Measurements from ENCODE around the gene HMOX2. TPM values are rescaled to one million over a fixed set of nuclear protein-coding genes. Genes with fewer than 3 reads are reported as not detected.

The HMOX2 gene
- total and polyA plus RNA-seq, 2 experiments from 2014 or later, result 68.8 to 108 TPM

DNA sequence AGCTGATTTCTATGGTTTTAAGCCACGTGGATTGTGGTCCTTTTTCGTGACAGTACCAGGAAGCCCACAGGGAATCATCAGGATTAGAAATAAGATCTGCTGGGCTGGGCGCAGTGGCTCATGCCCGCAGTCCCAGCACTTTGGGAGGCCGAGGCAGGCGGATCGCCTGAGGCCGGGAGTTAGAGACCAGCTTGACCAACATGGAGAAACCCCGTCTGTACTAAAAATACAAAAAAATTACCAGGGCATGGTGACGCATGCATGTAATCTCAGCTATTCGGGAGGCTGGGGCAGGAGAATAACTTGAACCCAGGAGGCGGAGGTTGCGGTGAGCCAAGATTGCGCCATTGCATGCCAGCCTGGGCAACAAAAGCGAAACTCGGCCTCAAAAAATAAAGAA lies 8.3 kb upstream of the HMOX2 start:
- no peaks in the 10 kb centered on the region for H3K27me3 ChIP-seq
- H3K27ac ChIP-seq, result no peak overlapping the region
- no peaks in the 10 kb centered on the region for H3K9me3 ChIP-seq (ENCODE audit: low read depth)
- TF ChIP-seq EZH2phosphoT487 (IDR thresholded peaks at IDR 0.05; ENCODE audit: low read depth, severe bottlenecking, unreplicated experiment), result no peak
- no peaks in the 10 kb centered on the region for H3K9me2 ChIP-seq (replicated peaks; ENCODE audit: insufficient read depth)
- no peaks in the 10 kb centered on the region for H4K20me1 ChIP-seq (ENCODE audit: insufficient read depth, poor library complexity, severe bottlenecking)
- no peak overlapping the region for H2AFZ ChIP-seq
- WGBS (ENCODE audit: low lambda C conversion rate, missing lambda C conversion rate), result 97% methylated on average over 16 of the region's 16 CpGs
- H3K4me1 ChIP-seq (ENCODE audit: insufficient read depth), result no peaks in the 10 kb centered on the region
- DNase-seq (ENCODE audit: low spot score), result no peak
- H3K4me3 ChIP-seq, result no peak overlapping the region
- no peaks in the 10 kb centered on the region for H3K79me2 ChIP-seq
- H3K36me3 ChIP-seq (replicated peaks; ENCODE audit: insufficient read depth, low read depth), result no peaks in the 10 kb centered on the region
- H3K4me2 ChIP-seq, result no peak overlapping the region

DNA sequence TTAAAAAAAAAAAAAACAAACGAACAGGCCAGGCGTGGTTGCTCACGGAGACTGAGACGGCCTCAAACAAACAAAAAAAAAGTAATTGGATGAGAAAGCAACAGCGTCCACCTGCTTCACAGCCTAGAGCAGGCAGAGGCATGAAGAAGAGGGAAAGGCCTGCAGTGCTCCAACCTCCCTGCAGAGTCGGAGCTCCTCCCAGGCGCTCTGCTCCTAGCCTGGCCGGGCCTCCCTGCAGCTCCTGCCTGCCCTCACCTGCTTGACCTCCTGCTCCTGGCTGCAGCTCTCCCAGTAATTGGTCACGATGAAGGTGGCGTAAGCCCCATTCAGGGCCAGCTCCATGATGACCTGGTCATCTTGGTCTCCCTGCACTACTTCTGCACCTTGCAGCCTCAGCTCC lies 7.2 kb upstream of the HMOX2 start:
- TF ChIP-seq, protein P1, sequence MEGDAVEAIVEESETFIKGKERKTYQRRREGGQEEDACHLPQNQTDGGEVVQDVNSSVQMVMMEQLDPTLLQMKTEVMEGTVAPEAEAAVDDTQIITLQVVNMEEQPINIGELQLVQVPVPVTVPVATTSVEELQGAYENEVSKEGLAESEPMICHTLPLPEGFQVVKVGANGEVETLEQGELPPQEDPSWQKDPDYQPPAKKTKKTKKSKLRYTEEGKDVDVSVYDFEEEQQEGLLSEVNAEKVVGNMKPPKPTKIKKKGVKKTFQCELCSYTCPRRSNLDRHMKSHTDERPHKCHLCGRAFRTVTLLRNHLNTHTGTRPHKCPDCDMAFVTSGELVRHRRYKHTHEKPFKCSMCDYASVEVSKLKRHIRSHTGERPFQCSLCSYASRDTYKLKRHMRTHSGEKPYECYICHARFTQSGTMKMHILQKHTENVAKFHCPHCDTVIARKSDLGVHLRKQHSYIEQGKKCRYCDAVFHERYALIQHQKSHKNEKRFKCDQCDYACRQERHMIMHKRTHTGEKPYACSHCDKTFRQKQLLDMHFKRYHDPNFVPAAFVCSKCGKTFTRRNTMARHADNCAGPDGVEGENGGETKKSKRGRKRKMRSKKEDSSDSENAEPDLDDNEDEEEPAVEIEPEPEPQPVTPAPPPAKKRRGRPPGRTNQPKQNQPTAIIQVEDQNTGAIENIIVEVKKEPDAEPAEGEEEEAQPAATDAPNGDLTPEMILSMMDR (IDR thresholded peaks at IDR 0.05; ENCODE audit: poor library complexity), result no peak
- no peak for TF ChIP-seq EZH2 (IDR thresholded peaks at IDR 0.05; ENCODE audit: borderline replicate concordance)
- TF ChIP-seq EZH2phosphoT487 (IDR thresholded peaks at IDR 0.05; ENCODE audit: low read depth, severe bottlenecking, unreplicated experiment), result no peak
- H3K36me3 ChIP-seq (replicated peaks; ENCODE audit: insufficient read depth, low read depth), result no peaks in the 10 kb centered on the region
- WGBS (ENCODE audit: low lambda C conversion rate, missing lambda C conversion rate), result 95% methylated on average over 10 of the region's 10 CpGs

DNA sequence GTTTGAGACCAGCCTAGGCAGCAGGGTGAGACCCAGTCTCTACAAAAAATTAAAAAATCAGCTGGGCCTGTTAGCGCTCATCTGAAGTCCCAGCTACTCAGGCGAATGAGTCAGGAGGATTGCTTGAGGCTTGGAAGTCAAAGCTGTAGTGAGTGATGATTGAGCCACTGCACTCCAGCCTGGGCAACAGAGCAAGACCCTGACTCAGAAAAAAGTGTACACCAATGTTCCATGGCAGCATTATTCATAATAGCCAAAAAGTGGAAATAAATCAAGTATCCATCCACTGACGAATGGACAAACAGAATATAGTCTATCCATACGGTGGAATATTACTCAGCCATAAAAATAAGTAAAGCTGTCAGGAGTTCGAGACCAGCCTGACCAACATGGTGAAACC lies 4.3 kb upstream of the HMOX2 start:
- H2AFZ ChIP-seq, result no peak overlapping the region
- no peak overlapping the region for H3K27ac ChIP-seq
- no peaks in the 10 kb centered on the region for H3K9me2 ChIP-seq (replicated peaks; ENCODE audit: insufficient read depth)
- no peaks in the 10 kb centered on the region for H3K4me1 ChIP-seq (ENCODE audit: insufficient read depth)
- no peaks in the 10 kb centered on the region for H3K27me3 ChIP-seq
- no peaks in the 10 kb centered on the region for H3K36me3 ChIP-seq (replicated peaks; ENCODE audit: insufficient read depth, low read depth)
- DNase-seq (ENCODE audit: low spot score), result no peak
- no peak overlapping the region for H3K4me3 ChIP-seq
- H4K20me1 ChIP-seq (ENCODE audit: insufficient read depth, poor library complexity, severe bottlenecking), result no peaks in the 10 kb centered on the region
- no peak overlapping the region for H3K4me2 ChIP-seq
- H3K9me3 ChIP-seq (ENCODE audit: low read depth), result no peaks in the 10 kb centered on the region
- WGBS (ENCODE audit: low lambda C conversion rate, missing lambda C conversion rate), result 97% methylated on average over 5 of the region's 5 CpGs
- TF ChIP-seq, protein P1 (IDR thresholded peaks at IDR 0.05; ENCODE audit: poor library complexity), result no peak
- TF ChIP-seq EZH2 (IDR thresholded peaks at IDR 0.05; ENCODE audit: borderline replicate concordance), result no peak
- TF ChIP-seq EZH2phosphoT487 (IDR thresholded peaks at IDR 0.05; ENCODE audit: low read depth, severe bottlenecking, unreplicated experiment), result no peak
- peaks cover 15% of the 10 kb centered on the region for H3K79me2 ChIP-seq

More for the DNA sequence above, 7.2 kb upstream of the HMOX2 start:
- H3K4me1 ChIP-seq (ENCODE audit: insufficient read depth), result no peaks in the 10 kb centered on the region
- H3K79me2 ChIP-seq, result peaks cover 6% of the 10 kb centered on the region
- no peaks in the 10 kb centered on the region for H3K9me2 ChIP-seq (replicated peaks; ENCODE audit: insufficient read depth)
- no peak for DNase-seq (ENCODE audit: low spot score)
- H3K9me3 ChIP-seq (ENCODE audit: low read depth), result no peaks in the 10 kb centered on the region
- H2AFZ ChIP-seq, result no peak overlapping the region
- H3K4me3 ChIP-seq, result no peak overlapping the region
- H3K4me2 ChIP-seq, result no peak overlapping the region
- no peak overlapping the region for H3K27ac ChIP-seq
- H4K20me1 ChIP-seq (ENCODE audit: insufficient read depth, poor library complexity, severe bottlenecking), result no peaks in the 10 kb centered on the region
- H3K27me3 ChIP-seq, result no peaks in the 10 kb centered on the region

DNA sequence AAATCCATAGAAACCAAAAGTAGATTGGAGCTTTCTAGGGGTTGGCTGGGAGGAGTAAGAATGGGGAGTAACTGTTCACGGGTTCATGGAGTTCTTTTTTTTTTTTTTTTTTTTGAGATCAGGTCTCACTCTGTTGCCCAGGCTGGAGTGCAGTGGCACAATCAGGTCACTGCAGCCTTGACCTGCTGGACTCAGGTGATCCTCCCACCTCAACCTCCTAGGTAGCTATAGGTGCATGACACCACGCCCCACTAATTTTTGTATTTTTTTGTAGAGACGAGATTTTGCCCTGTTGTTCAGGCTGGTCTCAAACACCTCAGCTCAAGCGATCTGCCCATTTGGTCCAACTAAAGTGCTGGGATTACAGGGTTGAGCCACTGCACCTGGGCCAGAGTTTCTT lies 3.3 kb upstream of the HMOX2 start:
- Histone ChIP-seq H3K36me3 (replicated peaks; ENCODE audit: insufficient read depth, low read depth) (no peaks in the 10 kb centered on the region), H3K27me3 (no peaks in the 10 kb centered on the region), H3K27ac (no peak overlapping the region), H3K9me3 (ENCODE audit: low read depth) (no peaks in the 10 kb centered on the region), H3K4me2 (peak overlapping the region; percentile 94), H3K79me2 (peaks cover 24% of the 10 kb centered on the region), H4K20me1 (ENCODE audit: insufficient read depth, poor library complexity, severe bottlenecking) (no peaks in the 10 kb centered on the region), H2AFZ (no peak overlapping the region), H3K4me3 (no peak overlapping the region), H3K4me1 (ENCODE audit: insufficient read depth) (no peaks in the 10 kb centered on the region), H3K9me2 (replicated peaks; ENCODE audit: insufficient read depth) (no peaks in the 10 kb centered on the region)
- TF ChIP-seq EZH2 (IDR thresholded peaks at IDR 0.05; ENCODE audit: borderline replicate concordance) (no peak), EZH2phosphoT487 (IDR thresholded peaks at IDR 0.05; ENCODE audit: low read depth, severe bottlenecking, unreplicated experiment) (no peak)
- TF ChIP-seq, protein P1 (IDR thresholded peaks at IDR 0.05; ENCODE audit: poor library complexity), result no peak
- 80% methylated on average over 4 of the region's 4 CpGs for WGBS (ENCODE audit: low lambda C conversion rate, missing lambda C conversion rate)
- DNase-seq (ENCODE audit: low spot score), result no peak
